NCI-H1694 (cell line): ENCODE results near the gene CPSF4.
A peak's percentile ranks its signal among the peaks of the same experiment; 100 is the strongest.
"Not testable (repeated sequence)": the region's sequence is repeated elsewhere in the genome, so short reads cannot be mapped to it uniquely, and the experiment has no call there.

ENCODE experiments used
- DNase-seq: peaks from one replicate; lab custom pipeline; 2025; lab: John Stamatoyannopoulos, UW

Gene CPSF4

GRCh38 chr7:99408379-99409191, 30.2 kb upstream of the CPSF4 start, which contains the start of the genes BUD31 and PDAP1:
TSS of gene BUD31 (plus strand) at chr7:99408969. CDS start at chr7:99411093, 2,124 bp downstream.
TSS of gene PDAP1 (minus strand) at chr7:99408597. CDS start at chr7:99408548, 49 bp downstream.
- peak; percentile 94 for DNase-seq

DNA sequence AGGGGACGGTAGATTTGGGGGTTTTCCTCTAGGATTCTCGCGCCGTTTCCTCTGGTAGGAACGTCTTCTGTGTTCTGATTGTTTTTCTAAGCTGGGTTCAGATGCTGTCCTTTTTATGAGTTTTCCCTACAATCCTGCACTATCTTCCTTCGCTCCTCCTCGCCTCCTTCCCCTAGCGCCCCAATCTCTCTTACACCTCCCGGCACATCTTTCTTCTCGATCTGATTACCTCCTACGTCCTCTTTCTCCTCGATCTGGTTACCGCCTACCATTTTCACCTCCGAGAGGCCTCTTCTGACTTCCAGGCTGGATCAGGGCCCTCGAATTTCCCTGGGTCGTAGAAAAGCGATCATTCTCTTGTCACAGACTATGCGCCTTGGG, 29.6 kb upstream of the CPSF4 start:
- DNase-seq, result no peak

GRCh38 chr7:99409806-99410205, 28.9 kb upstream of the CPSF4 start:
- no peak for DNase-seq

DNA sequence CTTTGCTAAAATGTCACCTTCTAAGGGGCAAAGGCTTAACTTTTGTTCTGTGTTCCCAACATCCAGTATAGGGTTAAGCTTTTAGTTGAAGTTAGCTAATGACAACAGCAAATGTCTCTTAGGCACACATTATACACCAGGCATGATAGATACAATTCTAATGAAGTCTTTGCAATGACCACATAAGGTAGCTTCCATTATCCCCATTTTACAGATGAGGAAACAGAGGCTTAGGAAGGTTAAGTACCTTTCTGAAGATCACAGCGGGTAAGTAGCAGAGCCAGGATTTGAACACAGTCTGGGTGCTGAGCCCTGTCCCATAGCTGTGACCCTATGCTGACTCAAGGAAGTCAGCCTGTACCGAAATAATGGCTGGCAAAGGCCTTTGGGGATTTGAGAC, 28.1 kb upstream of the CPSF4 start:
- no peak for DNase-seq

- not testable (repeated sequence) for DNase-seq
These were observed 23.1 kb upstream of the CPSF4 start for GRCh38 chr7:99415513-99416127.

DNA sequence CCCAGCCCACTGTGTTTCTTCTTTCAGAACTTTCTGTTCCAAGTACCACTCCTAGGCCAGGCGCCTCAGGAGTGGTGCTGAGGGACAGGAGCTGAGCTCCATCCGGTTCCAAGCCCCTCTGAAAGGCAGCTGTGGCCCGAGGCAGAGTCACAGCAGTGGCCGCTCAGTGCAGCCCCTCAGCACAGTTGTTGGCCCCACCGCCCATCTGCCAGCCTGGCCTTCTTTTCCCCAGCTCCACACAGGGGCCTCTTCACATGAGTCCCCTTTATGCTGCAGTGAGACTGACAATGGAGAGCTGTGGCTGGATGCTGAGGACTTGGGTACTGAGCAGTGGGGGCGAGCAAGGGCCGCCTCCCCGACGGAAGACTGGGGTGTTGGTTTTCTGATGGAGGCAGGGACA, 20.5 kb upstream of the CPSF4 start:
- DNase-seq, result no peak

GRCh38 chr7:99419323-99420021, 19.3 kb upstream of the CPSF4 start:
- DNase-seq, result no peak

GRCh38 chr7:99420213-99420612, 18.5 kb upstream of the CPSF4 start:
- no peak for DNase-seq

DNA sequence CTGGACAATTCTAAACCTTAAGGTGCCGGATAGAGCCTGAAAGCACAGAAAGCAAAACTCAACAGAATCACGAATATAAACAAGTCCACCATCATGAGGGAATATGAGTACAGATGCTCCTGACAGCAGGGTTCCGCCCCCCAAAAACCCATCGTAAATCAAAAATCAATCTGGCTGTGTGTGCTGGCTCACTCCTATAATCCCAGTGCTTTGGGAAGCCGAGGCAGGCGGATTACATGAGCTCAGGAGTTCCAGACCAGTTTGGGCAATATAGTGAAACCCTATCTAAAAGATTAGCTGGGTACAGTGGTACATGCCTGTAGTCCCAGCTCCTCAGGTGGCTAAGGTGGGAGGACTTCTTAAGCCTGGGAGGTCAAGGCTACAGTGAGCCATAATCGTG, 17.8 kb upstream of the CPSF4 start:
- DNase-seq, result no peak

DNA sequence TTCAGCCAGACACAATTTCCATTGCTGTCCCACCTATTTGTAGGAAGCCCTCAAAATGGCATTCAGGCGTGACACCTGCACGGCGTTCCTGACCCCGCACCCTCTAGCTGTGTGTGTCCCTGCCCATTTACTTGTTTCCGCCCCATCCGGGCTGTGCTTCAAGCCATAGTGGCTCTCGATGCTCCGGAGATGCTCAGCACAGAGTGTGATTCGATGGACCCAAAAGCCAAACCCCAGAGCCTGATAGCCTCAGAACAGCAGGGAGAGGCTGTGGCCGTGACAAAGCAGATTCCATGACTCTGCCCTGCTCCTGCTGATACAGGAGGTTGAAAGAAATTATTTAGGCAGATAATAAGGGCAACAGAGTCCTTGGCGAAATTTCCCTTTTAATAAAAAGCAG, 16.6 kb upstream of the CPSF4 start:
- DNase-seq, result no peak

- no peak for DNase-seq
These were observed 16.1 kb upstream of the CPSF4 start for GRCh38 chr7:99422625-99423024.

GRCh38 chr7:99424932-99425730, 13.6 kb upstream of the CPSF4 start:
- DNase-seq, result no peak

- no peak for DNase-seq
These were observed 9.7 kb upstream of the CPSF4 start for GRCh38 chr7:99428972-99429566.

DNA sequence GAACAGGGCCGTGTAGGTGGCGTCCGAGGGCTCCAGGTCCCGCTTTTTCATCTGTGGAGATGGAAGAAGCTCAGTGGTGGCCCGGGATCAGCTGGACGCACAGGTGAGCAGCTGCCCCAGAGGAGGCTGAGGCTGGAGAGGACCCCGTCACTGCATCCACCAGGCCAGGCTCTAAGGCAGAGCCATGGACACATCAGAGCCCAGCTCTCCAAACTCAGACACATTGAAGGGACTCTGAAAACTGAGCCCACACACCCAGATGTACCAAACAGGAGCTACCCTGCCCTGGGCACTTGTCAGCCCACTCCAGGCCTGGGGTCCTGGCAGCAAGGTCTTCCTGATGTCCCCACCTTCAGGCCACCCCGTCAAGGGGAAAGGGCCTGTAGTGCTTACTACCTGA, 9.0 kb upstream of the CPSF4 start:
- no peak for DNase-seq

DNA sequence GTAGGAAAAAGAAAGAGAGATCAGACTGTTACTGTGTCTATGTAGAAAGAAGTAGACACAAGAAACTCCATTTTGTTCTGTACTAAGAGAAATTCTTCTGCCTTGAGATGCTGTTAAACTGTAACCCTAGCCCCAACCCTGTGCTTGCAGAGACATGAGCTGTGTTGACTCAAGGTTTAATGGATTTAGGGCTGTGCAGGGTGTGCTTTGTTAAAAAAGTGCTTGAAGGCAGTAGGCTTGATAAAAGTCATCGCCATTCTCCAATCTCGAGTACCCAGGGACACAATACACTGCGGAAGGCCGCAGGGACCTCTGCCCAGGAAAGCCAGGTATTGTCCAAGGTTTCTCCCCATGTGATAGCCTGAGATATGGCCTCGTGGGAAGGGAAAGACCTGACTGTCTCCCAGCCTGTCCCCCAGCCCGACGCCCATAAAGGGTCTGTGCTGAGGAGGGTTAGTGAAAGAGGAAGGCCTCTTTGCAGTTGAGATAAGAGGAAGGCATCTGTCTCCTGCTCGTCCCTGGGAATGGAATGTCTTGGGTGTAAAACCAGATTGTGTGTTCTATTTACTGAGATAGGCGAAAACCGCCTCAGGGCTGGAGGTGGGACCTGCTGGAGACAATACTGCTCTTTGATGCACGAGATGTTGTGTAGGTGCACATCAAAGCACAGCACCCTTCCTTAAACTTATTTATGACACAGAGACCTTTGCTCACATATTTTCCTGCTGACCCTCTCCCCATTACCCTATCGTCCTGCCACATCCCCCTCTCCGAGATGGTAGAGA, 6.8 kb upstream of the CPSF4 start:
- not testable (repeated sequence) for DNase-seq

DNA sequence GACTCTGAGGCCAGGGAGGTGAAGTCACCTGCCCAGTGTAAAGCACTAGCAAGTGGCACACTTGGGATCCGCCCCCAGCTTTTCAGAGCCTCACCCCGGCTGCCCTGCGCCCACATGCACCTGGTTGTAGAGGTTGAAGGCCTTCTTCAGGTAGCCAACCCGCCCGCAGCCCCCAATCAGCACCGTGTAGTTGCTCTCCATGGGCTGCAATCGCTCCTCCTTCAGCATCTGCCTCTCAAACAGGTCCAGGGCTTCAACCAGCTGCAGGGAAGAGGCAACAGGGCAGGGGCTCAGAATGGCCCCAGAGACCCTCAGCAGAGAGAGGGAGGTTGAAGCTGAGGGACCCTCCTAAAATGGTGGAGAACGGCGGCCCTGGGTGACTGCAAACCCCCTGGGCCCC, 5.6 kb upstream of the CPSF4 start:
- DNase-seq, result no peak

DNA sequence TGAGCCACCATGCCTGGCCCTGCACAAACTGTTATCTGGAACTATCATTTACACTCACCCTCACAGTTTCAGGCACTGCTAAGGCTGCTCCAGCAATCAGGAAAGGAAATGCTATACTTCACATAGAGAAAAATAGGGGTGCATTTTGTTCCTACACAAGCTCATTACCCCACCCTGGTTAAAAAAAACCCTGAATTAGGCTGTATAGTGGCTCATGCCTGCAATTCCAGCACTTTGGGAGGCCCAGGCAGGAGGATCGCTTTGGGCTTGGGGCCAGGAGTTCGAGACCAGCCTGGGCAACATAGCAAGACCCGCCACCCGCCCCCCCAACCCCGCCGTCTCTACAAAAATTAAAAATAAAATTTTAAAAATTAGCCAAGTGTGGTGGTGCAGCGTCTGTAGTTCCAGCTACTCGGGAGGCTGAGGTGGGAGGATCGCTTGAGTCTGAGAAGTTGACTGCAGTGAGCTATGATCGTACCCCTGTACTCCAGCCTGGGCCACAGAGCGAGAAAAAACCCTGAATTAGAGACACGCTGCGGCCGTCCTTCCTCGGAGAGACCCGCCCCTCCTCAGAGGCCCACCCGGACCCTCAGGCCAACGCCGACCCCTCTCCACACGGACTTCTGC, 684 bp upstream of the CPSF4 start:
- no peak for DNase-seq

DNA sequence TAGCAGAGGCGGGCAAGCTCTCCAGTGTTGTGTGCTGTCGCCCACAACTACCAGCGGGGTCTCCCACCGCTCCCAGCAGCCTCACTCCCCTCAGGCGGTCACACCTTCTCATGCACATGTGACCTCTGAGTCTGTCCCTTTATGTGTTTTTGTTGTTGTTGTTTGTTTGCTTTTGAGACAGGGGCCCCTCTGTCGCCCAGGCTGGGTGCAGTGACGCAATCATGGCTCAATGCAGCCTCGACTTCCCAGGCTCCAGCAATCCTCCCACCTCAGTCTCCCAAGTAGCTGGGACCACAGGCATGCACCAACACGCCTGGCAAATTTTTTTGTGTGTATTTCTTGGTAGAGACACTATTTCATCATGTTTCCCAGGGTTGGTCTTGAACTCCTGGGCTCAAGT, 1.5 kb downstream of the CPSF4 start:
- DNase-seq, result no peak

DNA sequence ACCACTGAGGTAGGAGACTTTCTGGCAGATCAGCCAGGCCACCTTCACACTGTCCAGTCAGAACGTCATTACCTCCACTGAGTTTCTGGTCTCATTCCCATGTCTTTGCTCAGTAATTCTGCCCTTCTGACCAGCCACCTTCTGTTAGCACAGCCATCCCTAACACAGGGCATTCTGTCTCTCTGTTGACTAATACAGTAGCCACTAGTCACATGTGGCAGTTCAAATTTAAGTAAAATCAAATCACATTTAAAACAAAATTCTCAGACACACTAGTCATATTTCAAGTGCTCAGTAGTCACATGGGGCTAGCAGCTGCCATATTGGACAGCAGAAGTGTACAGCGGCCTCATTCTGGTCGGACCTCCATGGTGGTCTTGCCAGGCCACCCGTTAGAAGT, 7.4 kb downstream of the CPSF4 start:
- no peak for DNase-seq

- no peak for DNase-seq
These were observed 9.2 kb downstream of the CPSF4 start for GRCh38 chr7:99447943-99448342.
